ENCODE results near the gene NECTIN1. TPM values are rescaled to one million over a fixed set of nuclear protein-coding genes. Genes with fewer than 3 reads are reported as not detected.

NECTIN1 gene
- total RNA-seq, 2 donors from 2014 or later = 29.3 to 45.3 TPM

GRCh38 chr11:119634301-119634700, 94.7 kb downstream of the NECTIN1 start:
- peaks cover 12% of the 10 kb centered on the region for H3K27me3 Mint-ChIP-seq (ENCODE audit: insufficient read depth)
- H3K4me1 Mint-ChIP-seq = no peaks in the 10 kb centered on the region
- no peaks in the 10 kb centered on the region for H3K36me3 Mint-ChIP-seq (ENCODE audit: low read depth)
- 93 to 95% methylated on average over 13 to 15 of the region's 15 CpGs for WGBS, 2 experiments (ENCODE audit: insufficient coverage in 1 of 2, insufficient read length in 1 of 2)
- H3K27me3 ChIP-seq (ENCODE audit: control insufficient read depth, insufficient read depth, low read length, poor library complexity, severe bottlenecking) = no peaks in the 10 kb centered on the region
- no peak overlapping the region for H3K4me3 Mint-ChIP-seq
- no peak for TF ChIP-seq CTCF (conservative IDR thresholded peaks at IDR 0.05)
- no peaks in the 10 kb centered on the region for H3K9me3 Mint-ChIP-seq
- no peaks in the 10 kb centered on the region for H3K36me3 ChIP-seq (ENCODE audit: control insufficient read depth, insufficient read depth, low read length)
- no peak overlapping the region for H3K9ac ChIP-seq (ENCODE audit: extremely low read depth, low read length, poor library complexity, severe bottlenecking)
- DNase-seq = no peak
- no peak overlapping the region for H3K27ac ChIP-seq (ENCODE audit: low read depth, low read length)
- no peak overlapping the region for H3K4me3 ChIP-seq (ENCODE audit: low read length)
- H3K4me1 ChIP-seq (ENCODE audit: control insufficient read depth, insufficient read depth, low read length) = no peaks in the 10 kb centered on the region
- H3K9me3 ChIP-seq (ENCODE audit: control insufficient read depth, low read length) = no peaks in the 10 kb centered on the region
- no peak overlapping the region for H3K27ac Mint-ChIP-seq

GRCh38 chr11:119629834-119630624, 99.0 kb downstream of the NECTIN1 start:
- no peak for DNase-seq
- Histone ChIP-seq H3K9me3 (ENCODE audit: control insufficient read depth, low read length) (no peaks in the 10 kb centered on the region), H3K4me1 (ENCODE audit: control insufficient read depth, insufficient read depth, low read length) (peaks cover 12% of the 10 kb centered on the region), H3K4me3 (ENCODE audit: low read length) (no peak overlapping the region), H3K27me3 (ENCODE audit: control insufficient read depth, insufficient read depth, low read length, poor library complexity, severe bottlenecking) (no peaks in the 10 kb centered on the region), H3K36me3 (ENCODE audit: control insufficient read depth, insufficient read depth, low read length) (no peaks in the 10 kb centered on the region), H3K27ac (ENCODE audit: low read depth, low read length) (no peak overlapping the region), H3K9ac (ENCODE audit: extremely low read depth, low read length, poor library complexity, severe bottlenecking) (no peak overlapping the region)
- no peak overlapping the region for H3K4me3 Mint-ChIP-seq
- TF ChIP-seq CTCF (conservative IDR thresholded peaks at IDR 0.05) = no peak
- H3K27me3 Mint-ChIP-seq (ENCODE audit: insufficient read depth) = peaks cover 22% of the 10 kb centered on the region
- 84 to 87% methylated on average over 7 to 8 of the region's 8 CpGs for WGBS, 2 experiments (ENCODE audit: insufficient coverage in 1 of 2, insufficient read length in 1 of 2)
- H3K4me1 Mint-ChIP-seq = peaks cover 24% of the 10 kb centered on the region
- H3K36me3 Mint-ChIP-seq (ENCODE audit: low read depth) = no peaks in the 10 kb centered on the region
- no peak overlapping the region for H3K27ac Mint-ChIP-seq
- no peaks in the 10 kb centered on the region for H3K9me3 Mint-ChIP-seq

GRCh38 chr11:119629085-119629484, 99.9 kb downstream of the NECTIN1 start:
- Histone ChIP-seq H3K27ac (ENCODE audit: low read depth, low read length) (no peak overlapping the region), H3K9me3 (ENCODE audit: control insufficient read depth, low read length) (no peaks in the 10 kb centered on the region), H3K36me3 (ENCODE audit: control insufficient read depth, insufficient read depth, low read length) (no peaks in the 10 kb centered on the region), H3K27me3 (ENCODE audit: control insufficient read depth, insufficient read depth, low read length, poor library complexity, severe bottlenecking) (no peaks in the 10 kb centered on the region), H3K9ac (ENCODE audit: extremely low read depth, low read length, poor library complexity, severe bottlenecking) (no peak overlapping the region), H3K4me1 (ENCODE audit: control insufficient read depth, insufficient read depth, low read length) (peaks cover 12% of the 10 kb centered on the region), H3K4me3 (ENCODE audit: low read length) (no peak overlapping the region)
- peaks cover 19% of the 10 kb centered on the region for H3K27me3 Mint-ChIP-seq (ENCODE audit: insufficient read depth)
- DNase-seq = no peak
- no peaks in the 10 kb centered on the region for H3K36me3 Mint-ChIP-seq (ENCODE audit: low read depth)
- H3K4me3 Mint-ChIP-seq = no peak overlapping the region
- H3K27ac Mint-ChIP-seq = no peak overlapping the region
- 87% methylated on average over 3 to 8 of the region's 9 CpGs for WGBS, 2 experiments (ENCODE audit: insufficient coverage in 1 of 2, insufficient read length in 1 of 2)
- no peaks in the 10 kb centered on the region for H3K9me3 Mint-ChIP-seq
- H3K4me1 Mint-ChIP-seq = peaks cover 24% of the 10 kb centered on the region
- TF ChIP-seq CTCF (conservative IDR thresholded peaks at IDR 0.05) = no peak

Data from endodermal cell (in vitro differentiated cells).